GM19238 (cell line): ENCODE results near the gene PCP2.

Experiments used
- DNase-seq: peaks from one replicate; pipeline ENCODE4 v3.0.0; 2011; ENCODE audit warnings: low spot score; ENCODE audit not compliant: insufficient read length

The PCP2 gene

DNA sequence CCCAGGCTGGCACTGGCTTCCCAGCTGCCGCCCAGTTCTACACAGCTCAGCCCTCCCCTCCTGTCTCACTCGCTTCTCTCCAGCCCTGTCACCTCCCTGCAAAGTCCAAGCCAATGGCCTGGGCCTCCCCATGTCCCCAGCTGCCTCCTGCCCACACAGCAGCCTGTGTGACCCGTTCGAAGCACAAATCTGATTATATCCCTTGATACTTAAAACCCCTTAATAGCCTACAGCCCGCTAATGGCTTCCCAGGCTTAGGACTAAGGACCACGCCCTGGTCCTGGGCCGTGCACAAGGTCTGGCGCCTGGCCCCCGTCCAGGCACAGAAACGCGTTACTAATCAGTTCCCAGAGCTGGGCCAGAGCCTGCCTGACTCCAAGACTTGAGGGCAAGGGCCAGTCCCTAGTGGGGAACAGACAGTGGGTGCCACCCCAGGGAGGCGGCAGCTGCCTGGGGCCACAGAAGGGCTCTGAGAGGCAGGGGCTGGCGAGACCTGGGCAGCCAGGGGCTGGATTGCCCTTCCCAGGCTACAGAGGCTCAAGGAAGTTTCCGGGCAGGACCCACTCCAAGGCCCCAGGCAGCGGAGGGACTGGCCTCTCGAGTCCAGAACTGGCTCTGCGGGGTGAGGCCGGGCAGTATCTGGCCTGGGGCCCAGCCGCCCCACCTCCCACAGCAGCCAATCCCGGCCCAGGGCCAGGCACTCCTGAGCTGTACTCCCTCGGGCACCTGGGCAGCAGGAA is 14.6 kb downstream of the PCP2 start:
- no peak for DNase-seq

DNA sequence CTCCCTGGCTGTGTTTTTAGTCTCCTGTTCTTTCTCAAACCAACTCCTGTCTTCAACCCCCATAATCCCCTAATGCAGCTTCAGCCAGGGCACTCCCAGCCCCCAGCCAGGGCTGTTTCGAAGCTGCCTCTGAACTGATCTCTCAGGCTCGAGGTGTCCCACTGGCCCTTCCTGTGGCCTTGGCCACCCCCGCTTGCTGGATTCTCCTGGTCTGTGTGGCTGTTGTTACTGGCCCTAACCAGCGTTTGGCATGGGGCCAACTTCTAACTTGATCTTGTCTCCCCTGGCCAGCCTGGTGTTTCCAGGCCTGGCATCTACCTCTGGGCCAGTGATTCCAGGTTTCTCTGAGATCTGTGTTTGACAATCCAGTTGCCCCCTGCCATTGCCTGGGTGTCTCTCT is 15.2 kb downstream of the PCP2 start:
- no peak for DNase-seq

DNA sequence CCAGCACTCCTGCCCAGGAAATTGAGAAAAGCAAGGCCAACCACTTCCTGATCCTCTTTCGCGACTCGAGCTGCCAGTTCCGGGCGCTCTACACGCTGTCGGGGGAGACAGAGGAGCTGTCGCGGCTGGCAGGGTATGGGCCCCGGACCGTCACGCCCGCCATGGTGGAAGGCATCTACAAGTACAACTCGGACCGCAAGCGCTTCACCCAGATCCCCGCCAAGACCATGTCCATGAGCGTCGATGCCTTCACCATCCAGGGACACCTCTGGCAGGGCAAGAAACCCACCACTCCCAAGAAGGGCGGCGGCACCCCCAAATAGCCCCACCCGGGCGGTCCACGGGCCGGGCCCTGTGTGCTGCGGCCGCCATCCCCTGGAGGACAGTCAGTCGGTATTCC is 15.8 kb downstream of the PCP2 start:
- DNase-seq = no peak

DNA sequence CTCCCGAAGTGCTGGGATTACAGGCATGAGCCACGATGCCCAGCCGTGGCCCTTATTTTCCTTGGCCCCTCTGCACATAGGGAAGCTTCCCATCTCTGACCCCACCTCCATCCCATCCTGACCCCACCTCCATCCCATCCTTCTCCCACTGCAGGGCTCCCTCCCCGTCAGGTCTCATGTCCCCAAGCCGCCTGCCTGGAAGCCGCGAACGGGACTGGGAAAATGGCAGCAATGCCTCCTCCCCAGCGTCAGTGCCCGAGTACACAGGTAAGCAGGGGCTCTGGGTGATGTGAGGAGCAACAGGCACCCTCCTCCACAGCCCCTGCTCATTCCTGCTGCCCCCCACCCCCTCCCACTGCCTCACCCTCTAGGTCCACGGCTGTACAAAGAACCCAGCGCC is 16.3 kb downstream of the PCP2 start:
- DNase-seq = no peak

DNA sequence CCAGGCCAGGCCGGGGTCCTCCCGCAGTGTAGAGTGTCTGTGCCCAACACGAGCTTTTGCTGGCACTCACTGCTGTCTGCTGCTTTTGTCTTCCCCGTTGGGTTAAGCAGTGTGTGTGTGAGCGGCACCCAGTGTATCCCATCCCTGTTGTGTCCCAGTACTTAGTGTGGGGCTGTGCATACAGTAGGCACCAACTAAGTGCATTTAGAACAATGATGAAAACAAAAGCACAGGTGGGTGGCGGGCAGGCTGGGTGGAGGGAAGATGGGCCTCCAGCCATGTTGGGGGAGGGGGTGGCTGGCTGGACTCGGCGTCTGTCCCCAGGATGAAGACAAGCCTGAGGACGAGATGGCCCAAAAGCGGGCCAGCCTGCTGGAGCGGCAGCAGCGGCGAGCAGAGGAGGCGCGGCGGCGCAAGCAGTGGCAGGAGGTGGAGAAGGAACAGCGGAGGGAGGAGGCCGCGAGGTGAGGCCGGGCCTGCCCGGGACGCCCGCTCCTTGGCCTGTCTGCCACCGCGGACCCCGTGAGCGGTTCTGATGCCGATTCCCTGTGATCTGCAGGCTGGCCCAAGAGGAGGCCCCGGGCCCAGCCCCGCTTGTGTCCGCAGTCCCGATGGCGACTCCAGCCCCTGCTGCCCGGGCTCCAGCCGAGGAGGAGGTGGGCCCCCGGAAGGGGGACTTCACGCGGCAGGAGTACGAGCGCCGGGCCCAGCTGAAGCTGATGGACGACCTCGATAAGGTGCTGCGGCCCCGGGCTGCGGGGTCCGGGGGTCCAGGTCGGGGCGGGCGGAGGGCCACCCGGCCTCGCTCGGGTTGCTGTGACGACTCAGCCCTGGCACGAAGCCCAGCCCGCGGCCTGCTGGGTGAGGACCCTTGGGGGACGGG is 18.4 kb downstream of the PCP2 start:
- no peak for DNase-seq

DNA sequence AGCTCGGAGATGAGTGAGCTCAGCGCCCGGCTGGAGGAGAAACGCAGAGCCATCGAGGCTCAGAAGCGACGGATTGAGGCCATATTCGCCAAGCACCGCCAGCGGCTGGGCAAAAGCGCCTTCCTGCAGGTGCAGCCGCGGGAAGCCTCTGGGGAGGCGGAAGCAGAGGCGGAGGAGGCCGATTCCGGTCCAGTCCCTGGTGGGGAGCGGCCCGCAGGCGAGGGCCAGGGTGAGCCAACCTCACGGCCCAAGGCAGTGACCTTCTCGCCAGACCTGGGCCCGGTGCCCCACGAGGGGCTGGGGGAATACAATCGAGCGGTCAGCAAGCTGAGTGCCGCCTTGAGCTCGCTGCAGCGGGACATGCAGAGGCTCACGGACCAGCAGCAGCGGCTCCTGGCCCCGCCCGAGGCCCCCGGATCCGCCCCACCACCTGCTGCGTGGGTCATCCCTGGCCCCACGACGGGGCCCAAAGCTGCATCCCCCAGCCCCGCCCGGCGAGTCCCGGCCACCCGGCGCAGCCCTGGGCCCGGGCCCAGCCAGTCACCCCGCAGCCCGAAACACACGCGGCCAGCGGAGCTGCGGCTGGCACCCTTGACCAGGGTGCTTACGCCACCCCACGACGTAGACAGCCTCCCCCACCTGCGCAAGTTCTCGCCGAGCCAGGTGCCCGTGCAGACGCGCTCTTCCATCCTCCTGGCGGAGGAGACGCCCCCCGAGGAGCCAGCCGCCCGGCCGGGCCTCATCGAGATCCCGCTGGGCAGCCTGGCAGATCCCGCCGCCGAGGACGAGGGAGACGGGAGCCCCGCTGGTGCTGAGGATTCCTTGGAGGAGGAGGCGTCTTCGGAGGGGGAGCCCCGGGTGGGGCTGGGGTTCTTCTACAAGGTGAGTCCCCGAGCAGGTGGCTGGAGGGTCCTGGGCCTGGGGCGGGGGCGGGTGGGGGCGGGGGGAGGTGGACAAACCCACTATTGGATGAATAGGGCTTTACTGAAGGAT is 20.9 kb downstream of the PCP2 start:
- no peak for DNase-seq

DNA sequence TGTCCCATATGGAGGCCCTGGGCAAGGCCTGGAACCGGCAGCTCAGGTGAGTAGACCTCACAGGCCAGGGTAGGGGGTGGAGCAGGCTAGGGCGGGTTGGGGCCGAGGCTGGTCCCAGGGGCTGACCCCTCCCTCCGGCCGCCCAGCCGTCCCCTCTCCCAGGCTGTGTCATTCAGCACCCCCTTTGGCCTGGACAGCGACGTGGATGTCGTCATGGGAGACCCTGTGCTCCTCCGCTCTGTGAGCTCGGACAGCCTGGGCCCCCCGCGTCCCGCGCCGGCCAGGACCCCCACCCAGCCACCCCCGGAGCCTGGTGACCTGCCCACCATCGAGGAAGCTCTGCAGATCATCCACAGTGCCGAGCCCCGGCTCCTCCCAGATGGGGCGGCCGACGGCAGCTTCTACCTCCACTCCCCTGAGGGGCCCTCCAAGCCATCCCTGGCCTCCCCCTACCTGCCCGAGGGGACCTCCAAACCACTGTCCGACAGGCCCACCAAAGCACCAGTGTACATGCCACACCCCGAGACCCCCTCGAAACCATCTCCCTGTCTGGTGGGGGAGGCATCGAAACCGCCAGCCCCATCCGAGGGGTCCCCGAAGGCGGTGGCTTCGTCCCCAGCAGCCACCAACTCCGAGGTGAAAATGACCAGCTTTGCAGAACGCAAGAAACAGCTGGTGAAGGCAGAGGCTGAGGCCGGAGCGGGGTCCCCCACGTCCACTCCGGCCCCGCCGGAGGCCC is 21.8 kb downstream of the PCP2 start:
- DNase-seq = no peak

DNA sequence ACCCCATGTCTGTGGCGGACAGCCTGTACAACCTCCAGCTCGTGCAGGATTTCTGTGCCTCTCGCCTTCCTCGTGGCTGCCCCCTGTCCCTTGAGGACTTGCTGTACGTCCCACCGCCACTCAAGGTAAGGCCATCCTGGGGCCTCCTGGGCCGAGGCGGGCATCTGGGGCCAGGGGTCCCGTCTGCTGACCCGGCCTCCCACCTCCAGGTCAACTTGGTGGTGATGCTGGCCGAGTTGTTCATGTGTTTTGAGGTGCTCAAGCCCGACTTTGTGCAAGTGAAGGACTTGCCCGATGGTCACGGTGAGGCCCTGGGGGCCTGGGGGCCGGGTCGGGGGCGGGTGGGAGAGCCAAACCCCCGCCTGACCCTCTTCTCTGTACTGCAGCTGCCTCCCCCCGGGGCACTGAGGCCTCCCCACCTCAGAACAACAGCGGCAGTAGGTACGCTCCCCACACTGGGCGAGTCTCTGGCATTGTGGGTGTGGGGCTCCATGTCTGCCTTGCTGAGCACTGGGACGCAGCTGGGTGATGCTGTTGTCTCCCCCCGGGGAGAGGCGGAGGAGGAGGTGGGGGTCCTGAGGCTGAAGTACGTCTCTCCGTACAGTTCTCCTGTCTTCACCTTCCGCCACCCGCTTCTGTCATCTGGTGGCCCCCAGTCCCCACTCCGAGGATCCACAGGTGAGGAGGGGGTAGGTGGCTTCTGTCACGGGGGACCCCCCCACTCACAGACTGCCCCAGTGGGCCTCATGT is 22.9 kb downstream of the PCP2 start:
- DNase-seq = no peak

DNA sequence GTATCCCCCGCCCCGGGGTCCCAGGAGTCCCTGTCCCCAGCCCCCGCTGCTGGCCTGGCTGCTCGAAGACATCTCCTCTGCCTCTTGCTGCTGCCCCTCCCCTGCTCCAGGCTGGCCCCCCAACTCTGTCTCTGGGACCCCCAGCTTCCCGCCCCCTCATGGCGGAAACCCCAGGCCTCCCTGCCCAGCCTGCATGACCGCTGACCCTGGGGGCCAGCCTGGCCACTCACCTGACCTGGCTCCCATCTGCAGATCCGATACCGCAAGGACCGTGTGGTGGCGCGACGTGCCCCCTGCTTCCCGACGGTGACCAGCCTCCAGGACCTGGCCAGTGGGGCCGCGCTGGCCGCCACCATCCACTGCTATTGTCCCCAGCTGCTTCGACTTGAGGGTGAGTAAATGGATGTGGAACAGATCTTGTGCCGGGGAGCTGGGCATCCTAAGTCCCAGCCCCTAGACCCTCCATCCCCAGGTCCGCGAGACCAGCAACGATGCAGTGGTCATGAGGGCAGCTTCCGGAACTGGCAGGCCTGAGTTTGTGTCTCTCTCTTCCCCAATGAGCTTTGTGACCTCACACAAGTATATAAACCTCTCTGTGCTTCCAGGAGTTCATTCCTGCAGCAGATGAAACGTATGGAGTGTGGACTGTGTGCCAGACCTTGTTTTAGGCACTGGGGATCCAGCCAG is 25.5 kb downstream of the PCP2 start:
- DNase-seq = no peak

DNA sequence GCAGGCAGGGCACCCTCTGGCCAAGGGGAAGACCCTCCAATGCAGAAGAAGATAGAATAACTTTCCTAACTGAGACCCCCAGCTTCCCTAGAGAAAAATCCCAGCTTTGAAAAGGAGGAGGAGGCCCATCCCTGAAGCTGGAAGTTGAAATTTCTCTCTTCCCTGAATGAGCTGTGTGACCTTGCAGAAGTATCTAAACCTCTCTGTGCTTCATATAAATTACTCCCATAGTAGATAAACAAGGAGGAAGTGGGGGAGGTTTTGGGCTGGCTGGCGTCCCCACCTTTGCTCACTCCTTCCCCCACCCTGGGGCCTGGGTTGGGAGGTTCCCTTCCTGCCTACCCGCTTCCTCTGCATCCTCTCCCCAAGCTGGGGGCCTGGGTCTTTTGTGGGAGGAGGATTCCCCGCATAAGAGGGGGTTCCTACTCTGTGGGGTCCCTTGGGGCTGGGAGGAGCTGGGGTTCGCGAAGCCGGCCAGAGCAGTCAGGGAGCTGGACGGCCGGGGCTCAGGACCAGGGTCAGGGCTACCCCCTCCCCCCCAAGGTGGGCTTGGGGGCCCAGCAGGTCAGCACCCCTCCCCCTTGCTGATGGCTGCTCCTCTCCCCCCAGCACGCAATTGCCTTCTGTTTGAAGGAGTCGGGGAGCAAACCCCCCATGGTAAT is 26.2 kb downstream of the PCP2 start:
- DNase-seq = no peak

DNA sequence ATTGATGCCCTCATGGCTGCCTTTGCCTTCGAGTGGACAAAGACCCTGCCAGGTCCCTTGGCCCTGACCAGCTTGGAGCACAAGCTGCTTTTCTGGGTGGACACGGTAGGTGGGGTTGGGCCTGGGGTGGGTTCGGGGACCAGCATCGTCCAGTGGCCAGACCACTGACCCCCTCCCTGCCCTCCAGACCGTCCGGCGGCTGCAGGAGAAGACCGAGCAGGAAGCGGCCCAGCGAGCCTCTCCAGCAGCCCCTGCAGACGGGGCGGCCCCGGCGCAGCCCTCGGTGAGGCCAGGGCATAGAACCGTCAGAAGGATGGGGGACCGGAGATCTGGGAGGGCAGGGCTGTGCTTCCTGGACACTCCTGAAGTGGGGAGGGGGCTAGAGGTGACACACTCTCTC is 27.2 kb downstream of the PCP2 start:
- DNase-seq = no peak

DNA sequence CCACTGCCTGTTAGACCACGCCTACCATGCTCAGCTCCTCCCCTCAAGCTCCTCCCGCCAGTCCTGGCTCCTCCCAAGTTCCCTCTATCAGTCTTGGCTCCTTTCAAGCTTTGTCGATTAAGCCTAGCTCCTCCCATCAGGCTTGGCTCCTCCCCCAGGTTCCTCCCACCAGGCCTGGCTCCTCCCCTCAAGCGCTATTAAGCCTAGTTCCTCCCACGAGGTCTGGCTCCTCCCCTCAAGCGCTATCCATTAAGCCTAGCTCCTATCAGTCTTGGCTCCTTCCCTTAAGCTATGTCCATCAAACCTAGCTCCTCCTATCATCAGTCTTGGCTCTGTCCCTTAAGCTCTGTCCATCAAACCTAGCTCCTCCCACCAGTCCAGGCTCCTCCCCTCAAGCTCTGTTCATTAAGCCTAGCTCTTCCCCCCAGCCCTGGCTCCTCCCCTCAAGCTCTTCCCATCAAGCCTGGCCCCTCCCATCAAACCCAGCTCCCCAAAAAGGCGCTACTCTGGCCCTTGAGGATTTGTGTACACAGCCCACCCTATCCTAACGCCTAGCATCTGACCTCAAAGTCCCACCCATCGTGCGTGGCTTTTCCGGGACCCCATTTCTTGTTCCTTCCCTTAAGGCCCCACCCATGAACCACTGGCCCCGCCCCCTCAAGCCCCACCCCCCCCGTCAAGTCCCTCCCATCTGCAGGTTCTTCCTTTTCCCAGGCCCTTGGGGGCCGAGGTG is 27.9 kb downstream of the PCP2 start:
- no peak for DNase-seq

DNA sequence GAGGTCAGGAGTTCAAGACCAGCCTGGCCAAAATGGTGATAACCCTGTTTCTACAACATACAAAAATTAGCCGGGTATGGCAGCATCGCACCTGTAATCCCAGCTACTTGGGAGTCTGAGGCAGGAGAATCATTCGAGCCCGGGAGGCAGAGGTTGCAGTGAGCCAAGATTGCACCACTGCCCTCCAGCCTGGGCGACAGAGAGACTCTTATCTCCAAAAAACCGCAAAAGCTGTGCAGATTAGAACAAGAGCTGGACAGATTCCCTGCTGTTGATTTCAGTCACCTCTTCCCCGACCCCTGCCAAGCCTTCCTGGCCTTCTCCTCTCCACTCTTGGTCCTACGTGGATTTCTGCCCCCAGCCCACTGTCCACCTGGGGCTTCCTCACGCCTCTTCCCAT is 29.6 kb downstream of the PCP2 start:
- DNase-seq = no peak

DNA sequence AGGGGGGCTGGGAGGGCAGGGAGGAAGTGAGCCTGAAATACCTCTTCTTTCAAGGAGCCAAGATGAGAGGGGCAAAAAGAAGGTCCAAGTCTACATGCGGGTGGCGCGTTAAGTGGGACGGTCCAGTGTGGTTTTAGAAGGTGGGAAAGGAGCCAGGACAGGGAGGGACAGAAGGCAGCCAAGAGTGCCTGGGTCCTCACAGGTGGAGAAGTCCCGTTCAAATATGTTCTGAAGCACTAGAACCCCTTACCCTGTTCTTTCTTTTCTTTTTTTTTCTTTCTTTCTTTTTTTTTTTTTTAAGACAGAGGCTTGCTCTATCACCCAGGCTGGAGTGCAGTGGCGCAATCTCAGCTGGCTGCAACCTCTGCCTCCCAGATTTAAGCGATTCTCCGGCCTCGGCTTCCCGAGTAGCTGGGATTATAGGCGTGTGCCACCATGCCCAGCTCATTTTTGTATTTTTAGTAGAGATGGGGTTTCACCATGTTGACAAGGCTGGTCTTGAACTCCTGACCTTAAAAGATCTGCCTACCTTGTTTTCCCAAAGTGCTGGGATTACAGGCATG is 30.5 kb downstream of the PCP2 start:
- no peak for DNase-seq

DNA sequence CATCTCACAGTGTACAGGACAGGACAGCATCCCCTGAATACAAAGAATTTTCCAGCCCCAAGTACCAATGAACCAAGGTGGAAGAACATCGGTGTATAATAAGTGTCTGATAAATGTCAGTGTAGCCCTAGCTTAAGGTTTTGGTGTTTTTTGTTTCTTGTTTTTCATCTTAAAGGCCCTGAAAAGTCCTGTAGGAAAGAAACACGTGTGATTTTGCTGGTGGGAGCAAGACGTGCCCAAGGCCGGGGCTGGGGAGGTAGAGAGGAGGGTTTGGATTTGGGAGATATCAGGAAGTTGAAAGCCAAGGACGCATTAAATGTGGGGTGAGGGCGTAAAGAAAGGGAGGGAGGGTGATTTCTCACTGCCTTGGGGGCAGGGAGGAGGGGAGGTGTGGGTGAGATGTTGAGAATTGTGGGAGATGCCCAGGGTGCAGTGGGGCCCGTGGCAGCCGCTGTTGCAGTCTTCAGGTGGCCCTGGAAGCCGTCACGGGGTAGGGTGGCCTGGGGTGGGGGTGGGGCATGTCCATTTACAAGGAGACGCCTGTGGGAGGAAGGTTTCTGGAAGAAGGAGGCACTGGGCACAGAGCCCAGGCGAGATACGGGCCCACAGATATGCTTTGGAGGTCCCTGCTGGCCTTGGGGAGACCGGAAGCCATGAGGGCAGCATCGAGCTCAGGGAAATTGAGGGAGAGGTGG is 31.1 kb downstream of the PCP2 start:
- DNase-seq = no peak

DNA sequence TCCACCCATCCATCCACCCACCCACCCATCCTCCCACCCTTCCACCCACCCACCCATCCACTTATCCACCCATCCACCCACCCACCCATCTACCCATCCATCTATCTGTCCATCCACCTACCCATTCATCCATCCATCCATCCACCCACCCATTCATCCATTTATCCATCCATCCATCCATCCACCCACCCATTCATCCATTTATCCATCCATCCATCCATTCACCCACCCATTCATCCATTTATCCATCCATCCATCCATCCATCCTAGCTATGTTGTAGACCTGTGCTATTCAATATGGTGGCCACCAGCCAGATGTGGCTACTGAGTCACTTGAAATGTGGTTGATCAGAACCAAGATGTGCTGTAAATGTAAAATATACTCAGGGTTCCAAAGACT is 32.8 kb downstream of the PCP2 start:
- no peak for DNase-seq

DNA sequence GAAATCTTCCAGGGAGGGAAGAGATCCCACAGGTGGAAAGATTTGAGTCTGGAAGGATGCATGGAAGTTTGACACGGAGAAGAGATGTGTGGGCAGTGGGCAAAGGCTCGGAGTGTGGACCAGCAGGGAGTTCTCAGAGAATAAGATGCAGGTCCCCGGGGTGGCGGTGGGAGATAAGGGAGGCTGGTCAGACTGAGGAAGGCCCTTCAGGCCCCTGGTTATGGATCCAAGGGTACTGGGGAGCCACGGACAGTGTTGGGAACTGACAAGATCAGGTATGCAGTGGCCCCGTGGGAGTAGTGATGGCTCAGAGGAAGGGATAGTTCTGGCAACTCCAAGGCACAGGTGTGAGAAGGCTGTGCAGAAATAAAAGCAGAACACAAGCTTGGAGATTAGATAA is 35.3 kb downstream of the PCP2 start:
- no peak for DNase-seq
